H9 (cell line): ENCODE measurements around the gene S100B. TPM values are rescaled to one million over a fixed set of nuclear protein-coding genes. Genes with fewer than 3 reads are reported as not detected.

ENCODE experiments used
- DNase-seq: peaks from one replicate; pipeline ENCODE4 v3.0.0-alpha.2; 2017
- H2AFZ ChIP-seq: one replicate; pipeline ENCODE4 v1.6.1; 2013; ENCODE audit warnings: mild to moderate bottlenecking, low read length, control low read depth, moderate library complexity
- H2AK5ac ChIP-seq: 2 replicates; pipeline ENCODE4 v1.6.1; 2013; ENCODE audit warnings: low read length, control low read depth, mixed read lengths; ENCODE audit not compliant: insufficient read length
- H2BK120ac ChIP-seq: one replicate; pipeline ENCODE4 v1.6.1; 2013; ENCODE audit warnings: low read depth, mild to moderate bottlenecking, low read length, control low read depth, inconsistent platforms; ENCODE audit not compliant: poor library complexity, severe bottlenecking
- H2BK12ac ChIP-seq: 2 replicates; pipeline ENCODE4 v1.6.1; 2013; ENCODE audit warnings: low read length, control low read depth, mixed read lengths, low read depth; ENCODE audit not compliant: insufficient read length
- H2BK15ac ChIP-seq: 2 replicates; pipeline ENCODE4 v1.6.1; 2013; ENCODE audit warnings: low read depth, low read length, control low read depth
- H2BK20ac ChIP-seq: one replicate; pipeline ENCODE4 v1.6.1; 2013; ENCODE audit warnings: low read depth, mild to moderate bottlenecking, low read length, control low read depth, inconsistent platforms; ENCODE audit not compliant: poor library complexity, severe bottlenecking
- H2BK5ac ChIP-seq: 2 replicates; pipeline ENCODE4 v1.6.1; 2013; ENCODE audit warnings: low read length, control low read depth, mixed read lengths; ENCODE audit not compliant: insufficient read length
- H3K14ac ChIP-seq: 2 replicates; pipeline ENCODE4 v1.6.1; 2013; ENCODE audit warnings: low read length, control low read depth; ENCODE audit not compliant: insufficient read depth
- H3K18ac ChIP-seq: 2 replicates; pipeline ENCODE4 v1.6.1; 2013; ENCODE audit warnings: low read depth, mild to moderate bottlenecking, mixed read lengths, low read length, control low read depth; ENCODE audit not compliant: insufficient read length
- H3K23ac ChIP-seq: 2 replicates; pipeline ENCODE4 v1.6.1; 2013; ENCODE audit warnings: low read length, control low read depth, mixed read lengths, low read depth; ENCODE audit not compliant: insufficient read length
- H3K23me2 ChIP-seq: 2 replicates; pipeline ENCODE4 v1.6.1; 2013; ENCODE audit warnings: low read depth, mild to moderate bottlenecking, mixed read lengths, low read length, control low read depth; ENCODE audit not compliant: insufficient read length, poor library complexity, severe bottlenecking
- H3K27ac ChIP-seq: 2 replicates; pipeline ENCODE4 v1.5.1; 2013; ENCODE audit warnings: low read length, control low read depth, mixed read lengths, low read depth; ENCODE audit not compliant: insufficient read length
- H3K27me3 ChIP-seq: 2 replicates; pipeline ENCODE4 v1.6.1; 2013; ENCODE audit warnings: low read length, control low read depth, inconsistent platforms; ENCODE audit not compliant: insufficient read depth
- H3K4ac ChIP-seq: 2 replicates; pipeline ENCODE4 v1.6.1; 2013; ENCODE audit warnings: low read depth, mild to moderate bottlenecking, control low read depth, inconsistent platforms, low read length, moderate library complexity
- H3K4me1 ChIP-seq: 2 replicates; pipeline ENCODE4 v1.6.1; 2013; ENCODE audit warnings: low read length, control low read depth, inconsistent platforms; ENCODE audit not compliant: insufficient read depth
- H3K4me2 ChIP-seq: 2 replicates; pipeline ENCODE4 v1.6.1; 2013; ENCODE audit warnings: low read length, control low read depth, mixed read lengths; ENCODE audit not compliant: insufficient read length, insufficient read depth
- H3K56ac ChIP-seq: 2 replicates; pipeline ENCODE4 v1.6.1; 2013; ENCODE audit warnings: low read depth, mild to moderate bottlenecking, mixed read lengths, low read length, control low read depth; ENCODE audit not compliant: insufficient read length
- H3K79me1 ChIP-seq: 2 replicates; pipeline ENCODE4 v1.6.1; 2013; ENCODE audit warnings: low read depth, mild to moderate bottlenecking, moderate library complexity, low read length, control low read depth, inconsistent platforms; ENCODE audit not compliant: insufficient read depth, poor library complexity, severe bottlenecking
- H3K79me2 ChIP-seq: 2 replicates; pipeline ENCODE4 v1.6.1; 2013; ENCODE audit warnings: low read length, control low read depth, inconsistent platforms; ENCODE audit not compliant: insufficient read depth
- H3K9ac ChIP-seq: 2 replicates; pipeline ENCODE4 v1.6.1; 2013; ENCODE audit warnings: low read length, control low read depth, mixed read lengths; ENCODE audit not compliant: insufficient read length; ENCODE audit errors: extremely low read depth
- H3K9me3 ChIP-seq: one replicate; pipeline ENCODE4 v1.6.1; 2013; ENCODE audit warnings: low read depth, low read length, inconsistent platforms; ENCODE audit not compliant: control insufficient read depth
- H3T11ph ChIP-seq: one replicate; pipeline ENCODE4 v1.6.1; 2013; ENCODE audit warnings: mild to moderate bottlenecking, low read length, control low read depth, inconsistent platforms
- H4K20me1 ChIP-seq: one replicate; pipeline ENCODE4 v1.6.1; 2013; ENCODE audit not compliant: control insufficient read depth, insufficient read length, insufficient read depth
- H4K5ac ChIP-seq: 2 replicates; pipeline ENCODE4 v1.6.1; 2013; ENCODE audit warnings: low read depth, mild to moderate bottlenecking, mixed read lengths, low read length, control low read depth; ENCODE audit not compliant: insufficient read length
- H4K8ac ChIP-seq: replicated peaks from 2 replicates; pipeline ENCODE4 v1.6.1; 2013; ENCODE audit warnings: low read length, control low read depth, mixed read lengths, low read depth; ENCODE audit not compliant: insufficient read length
- H4K91ac ChIP-seq: 2 replicates; pipeline ENCODE4 v1.6.1; 2013; ENCODE audit warnings: low read depth, mild to moderate bottlenecking, moderate library complexity, mixed read lengths, low read length, control low read depth; ENCODE audit not compliant: insufficient read length
- H3K27ac Mint-ChIP-seq, 3 experiments: 2 replicates in 2 of 3; 3 replicates in 1 of 3; pipeline ENCODE4 v1.8.0; 2020 to 2021; ENCODE audit warnings: mixed read lengths in 3 of 3, mild to moderate bottlenecking in 1 of 3, moderate library complexity in 1 of 3
- H3K27me3 Mint-ChIP-seq: 2 replicates; pipeline ENCODE4 v1.8.0; 2021; ENCODE audit warnings: low read depth, mild to moderate bottlenecking, moderate library complexity, mixed read lengths
- H3K36me3 Mint-ChIP-seq, 3 experiments: 2 replicates in 2 of 3; 3 replicates in 1 of 3; pipeline ENCODE4 v1.8.0; 2020 to 2021; ENCODE audit warnings: low read depth in 3 of 3, mixed read lengths in 3 of 3; ENCODE audit not compliant: insufficient read depth in 1 of 3
- H3K4me1 Mint-ChIP-seq, 2 experiments: 2 replicates each; pipeline ENCODE4 v1.8.0; 2020; ENCODE audit warnings: mixed read lengths in 2 of 2
- H3K4me3 Mint-ChIP-seq, 2 experiments: 2 replicates in 1 of 2; 3 replicates in 1 of 2; pipeline ENCODE4 v1.8.0; 2020 to 2021; ENCODE audit warnings: mild to moderate bottlenecking in 2 of 2, mixed read lengths in 2 of 2, moderate library complexity in 1 of 2
- H3K9me3 Mint-ChIP-seq, 2 experiments: 2 replicates in 1 of 2; 3 replicates in 1 of 2; pipeline ENCODE4 v1.8.0; 2020; ENCODE audit warnings: mild to moderate bottlenecking in 2 of 2, mixed read lengths in 2 of 2, moderate library complexity in 1 of 2
- WGBS: extraction: QIAGEN DNeasy Blood & Tissue Kit; methylation state at CpG from one replicate; pipeline ENCODE4 v1.1.7; 2013; ENCODE audit warnings: missing lambda C conversion rate, low lambda C conversion rate, mixed read lengths; ENCODE audit not compliant: insufficient read length; ENCODE audit errors: extremely low coverage; 5-methylcytosine and 5-hydroxymethylcytosine counted together
- total RNA-seq: library from RNA; stranded (reverse); gene quantifications from 2 replicates; pipeline ENCODE4 v1.2.1, GENCODE V29; 2021
- TF ChIP-seq, protein P1 (sequence below): fragments of 200-600 bp; sonication (generic); conservative IDR thresholded peaks from 3 replicates; pipeline ENCODE4 v1.8.0; 2021; ENCODE audit warnings: antibody characterized with exemption, mild to moderate bottlenecking

Gene S100B
- total RNA-seq, 1 experiment from 2014 or later, result 0.26 TPM

DNA sequence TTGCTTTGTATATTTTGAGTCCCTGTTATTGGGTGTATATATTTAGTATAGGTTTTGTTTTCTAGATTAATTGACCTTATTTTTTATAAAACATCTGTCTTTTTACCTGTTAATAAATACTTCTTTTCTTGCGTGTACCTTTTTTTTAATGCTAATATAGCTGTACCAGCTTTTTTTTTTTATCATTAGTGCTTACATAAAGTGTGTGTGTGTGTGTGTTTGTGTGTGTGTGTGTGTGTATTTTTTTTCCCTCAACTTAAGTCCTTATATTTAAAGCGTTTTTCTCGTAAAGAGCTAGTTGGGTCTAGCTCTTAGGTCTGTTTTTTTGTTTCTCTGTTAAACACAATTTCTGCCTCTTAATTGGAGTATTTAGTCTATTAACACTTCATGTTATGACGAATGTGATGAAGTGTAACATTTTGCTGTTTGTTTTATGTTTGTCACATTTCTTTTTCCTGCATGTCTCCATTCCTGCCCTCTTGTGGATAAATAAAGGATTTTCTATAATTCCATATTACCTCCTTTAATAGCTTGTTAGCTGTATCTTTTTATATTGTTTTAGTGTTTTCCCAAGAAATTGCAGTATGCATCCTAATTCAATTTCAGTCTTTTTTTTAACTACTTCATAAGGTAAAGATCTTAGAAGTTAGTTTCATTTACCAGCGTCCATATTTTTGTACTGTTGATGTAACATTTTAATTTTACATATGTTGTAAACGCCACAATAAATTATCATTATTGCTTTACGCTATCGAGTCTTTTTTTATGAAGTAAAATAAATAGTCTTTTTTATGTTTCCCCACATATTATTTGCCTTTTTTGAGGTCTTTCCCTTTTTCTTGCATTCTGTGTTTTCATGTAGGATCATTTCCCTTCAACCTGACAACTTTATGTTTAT, 34.9 kb upstream of the S100B start:
- Histone ChIP-seq H4K5ac (no peak overlapping the region), H3K9ac (no peak overlapping the region), H3K79me1 (peaks cover 3% of the 10 kb centered on the region), H4K20me1 (no peaks in the 10 kb centered on the region), H2BK15ac (no peak overlapping the region), H3K23me2 (peaks cover 6% of the 10 kb centered on the region), H2AFZ (no peak overlapping the region), H2BK20ac (no peak overlapping the region), H4K8ac (no peak overlapping the region), H3K23ac (no peak overlapping the region), H3K18ac (no peak overlapping the region), H3K4me2 (no peak overlapping the region), H3K79me2 (peaks cover 2% of the 10 kb centered on the region; the same call in 1 of the 2 replicates), H3K4me1 (no peaks in the 10 kb centered on the region; the same call in 1 of the 2 replicates), H2BK5ac (no peak overlapping the region), H3K56ac (no peak overlapping the region), H3K14ac (no peak overlapping the region), H4K91ac (no peak overlapping the region), H3K27ac (no peak overlapping the region), H2AK5ac (no peak overlapping the region), H2BK12ac (no peak overlapping the region), H3K27me3 (no peaks in the 10 kb centered on the region), H2BK120ac (no peak overlapping the region), H3K9me3 (no peaks in the 10 kb centered on the region), H3T11ph (no peak overlapping the region), H3K4ac (no peak overlapping the region)
- H3K4me3 Mint-ChIP-seq, result no peak overlapping the region
- no peaks in the 10 kb centered on the region for H3K9me3 Mint-ChIP-seq
- TF ChIP-seq, protein P1, sequence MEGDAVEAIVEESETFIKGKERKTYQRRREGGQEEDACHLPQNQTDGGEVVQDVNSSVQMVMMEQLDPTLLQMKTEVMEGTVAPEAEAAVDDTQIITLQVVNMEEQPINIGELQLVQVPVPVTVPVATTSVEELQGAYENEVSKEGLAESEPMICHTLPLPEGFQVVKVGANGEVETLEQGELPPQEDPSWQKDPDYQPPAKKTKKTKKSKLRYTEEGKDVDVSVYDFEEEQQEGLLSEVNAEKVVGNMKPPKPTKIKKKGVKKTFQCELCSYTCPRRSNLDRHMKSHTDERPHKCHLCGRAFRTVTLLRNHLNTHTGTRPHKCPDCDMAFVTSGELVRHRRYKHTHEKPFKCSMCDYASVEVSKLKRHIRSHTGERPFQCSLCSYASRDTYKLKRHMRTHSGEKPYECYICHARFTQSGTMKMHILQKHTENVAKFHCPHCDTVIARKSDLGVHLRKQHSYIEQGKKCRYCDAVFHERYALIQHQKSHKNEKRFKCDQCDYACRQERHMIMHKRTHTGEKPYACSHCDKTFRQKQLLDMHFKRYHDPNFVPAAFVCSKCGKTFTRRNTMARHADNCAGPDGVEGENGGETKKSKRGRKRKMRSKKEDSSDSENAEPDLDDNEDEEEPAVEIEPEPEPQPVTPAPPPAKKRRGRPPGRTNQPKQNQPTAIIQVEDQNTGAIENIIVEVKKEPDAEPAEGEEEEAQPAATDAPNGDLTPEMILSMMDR, result peak; percentile 53; the same call in 2 of the 3 replicates
- H3K27me3 Mint-ChIP-seq, result no peaks in the 10 kb centered on the region
- H3K27ac Mint-ChIP-seq, result no peak overlapping the region
- no CpG with 5 or more reads among the region's 8 CpGs for WGBS
- DNase-seq, result no peak
- H3K36me3 Mint-ChIP-seq, result peaks cover 18 to 47% (median 40%) of the 10 kb centered on the region in 3 experiments
- H3K4me1 Mint-ChIP-seq, result peaks cover 6 to 7% of the 10 kb centered on the region in 2 experiments
